Lower lobe of right lung (tissue), 2 donors: ENCODE data around the gene FKBP9. TPM values are rescaled to one million over a fixed set of nuclear protein-coding genes. Genes with fewer than 3 reads are reported as not detected.

ENCODE experiments used
- ATAC-seq, 2 donors: fragments of 200-7000 bp; cut with Tn5 transposase; one replicate each; pipeline ENCODE4 v1.9.1; 2020 to 2022; ENCODE audit warnings: mild to moderate bottlenecking in 2 of 2, moderate library complexity in 2 of 2
- DNase-seq: peaks from one replicate; pipeline ENCODE4 v3.0.0-alpha.2; 2020
- H3K27ac ChIP-seq: fragments of 200-600 bp; one replicate; pipeline ENCODE4 v1.8.0; 2022
- H3K27me3 ChIP-seq: fragments of 200-600 bp; one replicate; pipeline ENCODE4 v1.8.0; 2022; ENCODE audit warnings: low read depth
- H3K36me3 ChIP-seq: fragments of 200-600 bp; one replicate; pipeline ENCODE4 v1.8.0; 2022; ENCODE audit warnings: mild to moderate bottlenecking
- H3K4me1 ChIP-seq: fragments of 200-600 bp; one replicate; pipeline ENCODE4 v1.8.0; 2022
- H3K4me3 ChIP-seq: fragments of 200-600 bp; one replicate; pipeline ENCODE4 v1.8.0; 2022; ENCODE audit warnings: mild to moderate bottlenecking
- H3K9me3 ChIP-seq: fragments of 200-600 bp; one replicate; pipeline ENCODE4 v1.8.0; 2022
- intact Hi-C: fragments of 100-400 bp; cut with DNase I; formaldehyde crosslinking; loops from one replicate; pipeline ENCODE4 v1.11.0; 2022
- total RNA-seq: library from RNA; stranded (reverse); fragmentation: NEBNext Ultra II Directional; extraction: Animal tissue kit (Norgen Biotek cat#: 25700); gene quantifications from one replicate; pipeline ENCODE4 v1.2.1, GENCODE V29; 2021
- TF ChIP-seq, protein P1 (sequence below): fragments of 200-600 bp; IDR thresholded peaks from one replicate; pipeline ENCODE4 v1.8.0; 2022; ENCODE audit warnings: antibody characterized with exemption, mild to moderate bottlenecking
- donor health status: DM: no; HTN: yes; CAD: no; lungs with severe emphysema.

FKBP9 gene
- total RNA-seq, 1 donor from 2014 or later, result 104 TPM

DNA sequence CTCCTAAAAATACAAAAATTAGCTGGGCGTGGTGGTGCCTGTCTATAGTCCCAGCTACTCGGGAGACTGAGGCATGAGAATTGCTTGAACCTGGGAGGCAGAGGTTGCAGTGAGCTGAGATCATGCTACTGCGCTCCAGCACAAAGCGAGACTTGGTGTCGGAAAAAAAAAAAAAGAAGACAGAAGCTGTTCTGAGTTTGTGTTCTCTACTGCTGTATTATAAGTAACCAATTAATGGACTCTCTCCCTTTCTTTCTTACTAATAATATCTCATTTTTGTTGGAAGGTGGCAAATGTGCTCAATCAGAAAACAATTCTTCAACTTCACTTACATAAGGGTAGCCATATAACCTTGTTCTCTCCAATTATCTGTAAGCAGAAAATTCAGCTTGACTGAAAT, 97.9 kb downstream of the FKBP9 start:
- Histone ChIP-seq H3K36me3 (no peaks in the 10 kb centered on the region), H3K27ac (no peak overlapping the region), H3K4me3 (no peak overlapping the region), H3K4me1 (peaks cover 23% of the 10 kb centered on the region), H3K27me3 (no peaks in the 10 kb centered on the region), H3K9me3 (no peaks in the 10 kb centered on the region)
- TF ChIP-seq, protein P1, sequence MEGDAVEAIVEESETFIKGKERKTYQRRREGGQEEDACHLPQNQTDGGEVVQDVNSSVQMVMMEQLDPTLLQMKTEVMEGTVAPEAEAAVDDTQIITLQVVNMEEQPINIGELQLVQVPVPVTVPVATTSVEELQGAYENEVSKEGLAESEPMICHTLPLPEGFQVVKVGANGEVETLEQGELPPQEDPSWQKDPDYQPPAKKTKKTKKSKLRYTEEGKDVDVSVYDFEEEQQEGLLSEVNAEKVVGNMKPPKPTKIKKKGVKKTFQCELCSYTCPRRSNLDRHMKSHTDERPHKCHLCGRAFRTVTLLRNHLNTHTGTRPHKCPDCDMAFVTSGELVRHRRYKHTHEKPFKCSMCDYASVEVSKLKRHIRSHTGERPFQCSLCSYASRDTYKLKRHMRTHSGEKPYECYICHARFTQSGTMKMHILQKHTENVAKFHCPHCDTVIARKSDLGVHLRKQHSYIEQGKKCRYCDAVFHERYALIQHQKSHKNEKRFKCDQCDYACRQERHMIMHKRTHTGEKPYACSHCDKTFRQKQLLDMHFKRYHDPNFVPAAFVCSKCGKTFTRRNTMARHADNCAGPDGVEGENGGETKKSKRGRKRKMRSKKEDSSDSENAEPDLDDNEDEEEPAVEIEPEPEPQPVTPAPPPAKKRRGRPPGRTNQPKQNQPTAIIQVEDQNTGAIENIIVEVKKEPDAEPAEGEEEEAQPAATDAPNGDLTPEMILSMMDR, result no peak
- DNase-seq, result no peak
- intact Hi-C loops, result no loop called here
- no peak for ATAC-seq

Other genes with a start within 250 kb of the FKBP9 start
- 35.1 TPM for gene KBTBD2, start 65.7 kb upstream of the FKBP9 start, total RNA-seq
- 30.3 TPM for gene NT5C3A, start 105.3 kb downstream of the FKBP9 start, total RNA-seq
- gene RP9, start 152.0 kb downstream of the FKBP9 start, total RNA-seq, result 11.6 TPM
- 28.4 TPM for gene BBS9, start 172.1 kb downstream of the FKBP9 start, total RNA-seq